ENCODE data around the gene PRMT7.

GRCh38 chr16:68345958-68346635, 35.3 kb downstream of the PRMT7 start:
- no peak for TF ChIP-seq CTCF (IDR thresholded peaks at IDR 0.05; ENCODE audit: borderline replicate concordance, extremely low read depth, low read length, poor library complexity, severe bottlenecking)
- TF ChIP-seq EZH2 (IDR thresholded peaks at IDR 0.05; ENCODE audit: borderline replicate concordance, low read depth, low read length, severe bottlenecking) = no peak

Data from DND-41 (cell line).